Upper lobe of left lung (tissue), 4 donors: ENCODE data around the gene GPR18.

Experiments used
- POLR2A ChIP-seq, 4 donors: fragments of 450-650 bp; IDR thresholded peaks; one replicate each; pipeline ENCODE4 v1.5.1; 2016 to 2017; ENCODE audit warnings: antibody characterized with exemption in 4 of 4, mild to moderate bottlenecking in 2 of 4
- POLR2AphosphoS5 ChIP-seq, 2 donors: sonication (generic); formaldehyde crosslinking; IDR thresholded peaks; one replicate each; pipeline ENCODE4 v1.5.1; 2017; ENCODE audit warnings: antibody characterized with exemption in 2 of 2
- TF ChIP-seq, protein P1 (sequence below), 6 experiments: fragments of 450-650 bp in 4 of 6; fragments of 200-600 bp in 2 of 6; sonication (generic) in 2 of 6; IDR thresholded peaks; one replicate each; pipeline ENCODE4 v1.5.1; 2016 to 2019; ENCODE audit warnings: antibody characterized with exemption in 6 of 6

DNA sequence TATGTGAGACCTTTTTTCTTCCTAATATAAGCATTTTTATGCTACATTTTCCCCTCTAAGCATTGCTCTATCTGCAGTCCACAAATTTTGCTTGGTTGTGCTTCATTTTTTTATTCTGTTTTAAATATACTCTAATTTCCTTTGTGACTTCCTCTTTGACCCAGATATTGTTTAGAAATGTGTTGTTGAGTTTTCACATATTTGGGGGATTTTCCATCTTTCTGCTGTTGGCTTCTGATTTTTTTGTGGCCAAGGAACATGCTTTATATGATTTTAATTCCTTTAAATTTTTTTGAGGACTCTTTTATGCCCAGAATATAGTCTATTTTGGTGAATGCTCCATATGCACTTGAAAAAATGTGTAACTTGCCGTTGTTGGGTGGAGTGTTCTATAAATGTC is 34.6 kb downstream of the GPR18 start:
- TF ChIP-seq, protein P1, sequence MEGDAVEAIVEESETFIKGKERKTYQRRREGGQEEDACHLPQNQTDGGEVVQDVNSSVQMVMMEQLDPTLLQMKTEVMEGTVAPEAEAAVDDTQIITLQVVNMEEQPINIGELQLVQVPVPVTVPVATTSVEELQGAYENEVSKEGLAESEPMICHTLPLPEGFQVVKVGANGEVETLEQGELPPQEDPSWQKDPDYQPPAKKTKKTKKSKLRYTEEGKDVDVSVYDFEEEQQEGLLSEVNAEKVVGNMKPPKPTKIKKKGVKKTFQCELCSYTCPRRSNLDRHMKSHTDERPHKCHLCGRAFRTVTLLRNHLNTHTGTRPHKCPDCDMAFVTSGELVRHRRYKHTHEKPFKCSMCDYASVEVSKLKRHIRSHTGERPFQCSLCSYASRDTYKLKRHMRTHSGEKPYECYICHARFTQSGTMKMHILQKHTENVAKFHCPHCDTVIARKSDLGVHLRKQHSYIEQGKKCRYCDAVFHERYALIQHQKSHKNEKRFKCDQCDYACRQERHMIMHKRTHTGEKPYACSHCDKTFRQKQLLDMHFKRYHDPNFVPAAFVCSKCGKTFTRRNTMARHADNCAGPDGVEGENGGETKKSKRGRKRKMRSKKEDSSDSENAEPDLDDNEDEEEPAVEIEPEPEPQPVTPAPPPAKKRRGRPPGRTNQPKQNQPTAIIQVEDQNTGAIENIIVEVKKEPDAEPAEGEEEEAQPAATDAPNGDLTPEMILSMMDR (IDR thresholded peaks at IDR 0.05) = no peak
- TF ChIP-seq POLR2A (IDR thresholded peaks at IDR 0.05) (no peak), POLR2AphosphoS5 (IDR thresholded peaks at IDR 0.05) (no peak)
